ENCODE data around the gene KRT13. TPM values are rescaled to one million over a fixed set of nuclear protein-coding genes. Genes with fewer than 3 reads are reported as not detected.

KRT13 gene
- total and polyA plus RNA-seq, 2 of the 4 experiments (the other 2 are of a cell fraction), result 0.18 to 0.56 TPM

GRCh38 chr17:41513168-41513547, 7.7 kb upstream of the KRT13 start:
- Histone ChIP-seq H3K4me3 (ENCODE audit: insufficient read depth, low read depth, low read length) (no peak overlapping the region), H2AK9ac (replicated peaks; ENCODE audit: low read depth, low read length, poor library complexity) (no peak overlapping the region), H3K23ac (ENCODE audit: low read depth, low read length) (no peak overlapping the region), H4K20me1 (ENCODE audit: insufficient read depth, low read length) (no peaks in the 10 kb centered on the region), H2AK5ac (ENCODE audit: low read depth, low read length) (no peak overlapping the region), H3K9me1 (ENCODE audit: insufficient read depth, low read length) (0 out of 2 replicates have a peak, but pooled peaks cover 3% of the 10 kb centered on the region), H3K56ac (ENCODE audit: extremely low read depth, insufficient read depth, low read length) (no peak overlapping the region), H3K9me3 (ENCODE audit: control insufficient read depth, insufficient read depth, low read length) (no peaks in the 10 kb centered on the region), H3K4me2 (ENCODE audit: low read depth, low read length) (no peak overlapping the region), H2BK15ac (ENCODE audit: low read depth, low read length) (no peak overlapping the region), H4K5ac (ENCODE audit: low read depth, low read length) (no peak overlapping the region), H3K18ac (ENCODE audit: low read depth, low read length) (no peak overlapping the region), H3K14ac (replicated peaks; ENCODE audit: low read depth, low read length) (no peak overlapping the region), H4K91ac (ENCODE audit: insufficient read depth, low read depth, low read length) (no peak overlapping the region), H2BK20ac (ENCODE audit: low read depth, low read length) (no peak overlapping the region), H3K4me1 (ENCODE audit: control insufficient read depth, insufficient read depth, low read length) (no peaks in the 10 kb centered on the region), H4K8ac (ENCODE audit: low read depth in 2 of 2, low read length in 2 of 2) (no peak overlapping the region), H2AFZ (replicated peaks; ENCODE audit: low read length, poor library complexity) (no peak overlapping the region), H3K4ac (ENCODE audit: low read depth, low read length) (no peak overlapping the region), H2BK5ac (ENCODE audit: low read depth, low read length, poor library complexity, severe bottlenecking) (no peak overlapping the region), H3K36me3 (ENCODE audit: control insufficient read depth, insufficient read depth, low read length) (no peaks in the 10 kb centered on the region), H3K27ac (ENCODE audit: insufficient read depth, low read length) (no peak overlapping the region), H3K9ac (ENCODE audit: low read depth, low read length) (no peak overlapping the region), H3K27me3 (ENCODE audit: control insufficient read depth, insufficient read depth, low read length) (0 out of 2 replicates have a peak, but pooled peaks cover 1% of the 10 kb centered on the region), H2BK120ac (ENCODE audit: low read depth, low read length) (no peak overlapping the region), H3K79me1 (ENCODE audit: low read depth in 1 of 2, low read length in 2 of 2) (no peaks in the 10 kb centered on the region)
- in situ Hi-C loops (cut with MboI; ENCODE audit: low sequenced_read_pairs), result no loop called here
- ATAC-seq (ENCODE audit: low read depth) (no peak), DNase-seq (no peak)
- no TSS peak for BruUV-seq (replicated peaks)
- dilution Hi-C loops (cut with HindIII; ENCODE audit: low sequenced_read_pairs, unreplicated experiment), result no loop called here
- POLR2A ChIA-PET (ENCODE audit: unreplicated experiment), result no interaction called here
- intact Hi-C loops (cut with micrococcal nuclease), result no loop called here
- CTCF ChIA-PET, result no interaction called here
- TF ChIP-seq RCOR1 (IDR thresholded peaks at IDR 0.05; ENCODE audit: insufficient replicate concordance, low read length) (no peak), RAD21 (IDR thresholded peaks at IDR 0.05; ENCODE audit: low read length) (no peak), MXI1 (IDR thresholded peaks at IDR 0.05; ENCODE audit: borderline replicate concordance, low read depth, low read length) (no peak), ELK1 (IDR thresholded peaks at IDR 0.05; ENCODE audit: borderline replicate concordance, low read depth, low read length) (no peak), CEBPB (IDR thresholded peaks at IDR 0.05; ENCODE audit: low read depth, low read length) (no peak)
- no CpG with 5 or more reads among the region's 5 CpGs for WGBS, 2 experiments (ENCODE audit: extremely low coverage in 2 of 2, insufficient read length in 1 of 2)

All from IMR-90 (cell line).